GM12873 (cell line): ENCODE measurements around the gene AHDC1.

Experiments
- CTCF ChIP-seq: IDR thresholded peaks from 2 replicates; pipeline ENCODE4 v1.5.1; 2012; ENCODE audit warnings: low read depth, mild to moderate bottlenecking, moderate library complexity, low read length, control low read depth; ENCODE audit not compliant: insufficient read depth; ENCODE audit errors: missing control alignments

AHDC1 gene

GRCh38 chr1:27554293-27554692 is 49.7 kb downstream of the AHDC1 start:
- TF ChIP-seq CTCF = no peak

GRCh38 chr1:27552911-27553420 is 51.0 kb downstream of the AHDC1 start:
- TF ChIP-seq CTCF = no peak

DNA sequence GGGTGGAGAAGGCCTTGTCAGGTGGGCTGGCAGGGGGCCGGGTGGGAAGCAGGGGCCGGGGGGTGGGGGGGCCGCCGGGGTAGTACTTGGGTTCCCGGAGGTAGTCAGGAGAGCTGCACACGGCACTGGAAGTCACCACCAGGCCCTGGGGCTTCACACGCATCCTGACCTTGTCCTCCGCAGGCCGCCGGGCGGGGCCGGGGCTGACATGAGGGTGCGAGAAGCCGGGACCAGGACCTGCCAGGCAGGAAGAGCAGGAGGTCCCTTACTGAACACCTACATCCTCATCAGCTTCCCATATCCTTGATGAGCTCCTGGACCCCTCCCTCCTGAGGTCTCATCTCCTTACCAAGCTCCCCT is 52.0 kb downstream of the AHDC1 start:
- no peak for TF ChIP-seq CTCF

DNA sequence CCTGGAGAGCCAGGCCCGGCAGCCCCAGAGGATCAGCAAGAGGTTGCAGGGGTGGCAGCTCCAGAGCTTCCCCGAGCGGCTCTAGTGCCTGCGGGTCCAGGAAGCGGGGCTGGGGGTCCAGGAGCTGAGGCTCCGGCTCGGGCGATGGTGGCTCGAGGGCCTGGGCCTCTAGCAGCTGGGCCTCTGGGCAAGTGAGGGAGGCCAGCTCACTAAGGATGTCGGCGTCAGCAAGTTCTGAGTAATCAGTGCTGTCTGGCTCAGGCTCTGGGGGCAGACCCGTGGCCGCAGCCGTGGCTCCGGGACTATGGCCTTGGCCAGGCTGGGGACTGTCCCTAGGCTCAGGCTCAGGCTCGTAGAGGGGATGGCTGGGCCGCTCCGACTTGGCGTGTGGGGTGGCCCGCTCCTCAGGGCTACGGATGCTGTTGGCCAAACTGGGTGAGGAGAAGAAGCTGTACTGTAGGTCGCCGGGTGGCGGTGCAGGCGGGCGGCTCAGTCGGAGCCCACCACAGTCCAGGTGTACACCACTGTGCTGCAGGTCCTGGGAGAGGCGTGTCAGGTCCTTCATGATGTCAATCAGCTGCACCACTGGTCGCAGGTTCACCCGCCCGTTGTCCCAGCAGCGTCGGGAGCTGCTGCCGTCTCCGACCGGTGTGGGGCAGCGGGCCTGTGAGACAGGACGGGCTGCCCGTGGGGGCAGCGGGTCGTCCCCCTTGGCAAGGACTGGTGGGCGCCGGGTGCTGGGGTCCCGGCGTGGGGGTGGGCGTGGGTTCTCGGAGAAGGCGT is 52.6 kb downstream of the AHDC1 start:
- no peak for TF ChIP-seq CTCF

DNA sequence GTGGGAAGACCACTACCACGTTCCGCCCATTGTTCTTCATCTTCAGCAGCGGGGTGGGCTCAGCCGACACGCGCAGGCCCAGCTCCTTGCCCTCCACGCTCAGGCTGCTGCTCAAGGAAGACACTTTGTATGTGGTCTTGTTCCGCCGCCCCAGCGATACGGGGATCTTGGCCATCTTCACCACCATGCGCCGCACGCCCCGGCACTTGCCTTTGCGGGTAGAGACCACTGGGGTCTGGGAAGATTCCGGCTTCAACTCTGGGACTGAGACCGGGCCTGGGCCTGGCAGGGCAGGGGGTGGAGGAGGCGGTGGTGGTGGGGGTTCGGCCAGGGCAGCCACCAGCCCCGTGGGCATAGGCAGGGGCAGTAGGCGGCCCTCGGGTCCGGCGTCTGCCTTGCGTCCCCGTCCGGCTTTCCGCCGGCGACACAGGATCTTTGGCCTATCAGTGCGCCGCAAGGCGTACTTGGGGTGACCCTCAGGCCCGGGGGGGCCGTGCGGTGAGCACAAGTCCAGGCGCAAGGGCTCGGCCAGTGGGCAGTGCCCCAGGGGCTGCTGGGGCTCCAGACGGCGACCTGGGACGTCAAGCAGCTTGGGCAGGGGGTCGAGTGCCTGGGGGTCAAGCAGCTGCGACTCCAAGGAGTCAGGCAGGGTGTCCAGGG is 53.3 kb downstream of the AHDC1 start:
- no peak for TF ChIP-seq CTCF

- no peak for TF ChIP-seq CTCF
Observed at GRCh38 chr1:27549807-27550408, 54.0 kb downstream of the AHDC1 start.
